Karpas-422 (cell line): Measurements from ENCODE around the gene COL4A2. TPM values are rescaled to one million over a fixed set of nuclear protein-coding genes. Genes with fewer than 3 reads are reported as not detected.

ENCODE experiments used
- DNase-seq: peaks from one replicate; pipeline ENCODE4 v3.0.0-alpha.2; 2015
- H2AFZ ChIP-seq: fragments of 200-600 bp; sonication (generic); 2 replicates; pipeline ENCODE4 v1.6.1; 2014; ENCODE audit warnings: antibody characterized with exemption, low read length, mixed read lengths
- H3K27ac ChIP-seq: fragments of 200-600 bp; sonication (generic); 2 replicates; pipeline ENCODE4 v1.5.1; 2014; ENCODE audit warnings: mild to moderate bottlenecking, low read length, moderate library complexity
- H3K27me3 ChIP-seq: fragments of 200-600 bp; sonication (generic); 2 replicates; pipeline ENCODE4 v1.6.1; 2014; ENCODE audit warnings: low read length, mixed read lengths
- H3K36me3 ChIP-seq: fragments of 200-600 bp; sonication (generic); 2 replicates; pipeline ENCODE4 v1.6.1; 2014; ENCODE audit warnings: low read length, mixed read lengths; ENCODE audit not compliant: insufficient read depth
- H3K4me1 ChIP-seq: fragments of 200-600 bp; sonication (generic); 2 replicates; pipeline ENCODE4 v1.6.1; 2014; ENCODE audit warnings: mild to moderate bottlenecking, low read length, mixed read lengths
- H3K4me2 ChIP-seq: fragments of 200-600 bp; sonication (generic); 2 replicates; pipeline ENCODE4 v1.6.1; 2014; ENCODE audit warnings: low read length, low read depth, mild to moderate bottlenecking; ENCODE audit not compliant: poor library complexity, severe bottlenecking
- H3K4me3 ChIP-seq: fragments of 200-600 bp; sonication (generic); 2 replicates; pipeline ENCODE4 v1.5.1; 2014; ENCODE audit warnings: mild to moderate bottlenecking, antibody characterized with exemption, low read length, mixed read lengths
- H3K79me2 ChIP-seq: fragments of 200-600 bp; sonication (generic); 2 replicates; pipeline ENCODE4 v1.6.1; 2014; ENCODE audit warnings: mild to moderate bottlenecking, low read length, mixed read lengths
- H3K9ac ChIP-seq: fragments of 200-600 bp; sonication (generic); 2 replicates; pipeline ENCODE4 v1.6.0; 2014; ENCODE audit warnings: low read length
- H3K9me2 ChIP-seq: fragments of 200-600 bp; sonication (generic), shearing (Covaris generic); replicated peaks from 2 replicates; pipeline ENCODE4 v1.6.0; 2014; ENCODE audit warnings: mild to moderate bottlenecking, low read length, moderate library complexity; ENCODE audit not compliant: insufficient read depth
- H3K9me3 ChIP-seq: fragments of 300-700, 200-600 bp; sonication (generic); 2 replicates; pipeline ENCODE4 v1.6.1; 2014; ENCODE audit warnings: low read length, mixed read lengths
- H4K20me1 ChIP-seq: fragments of 200-600 bp; sonication (generic); 2 replicates; pipeline ENCODE4 v1.6.1; 2014; ENCODE audit warnings: mild to moderate bottlenecking, antibody characterized with exemption, low read length, low read depth; ENCODE audit not compliant: insufficient read depth
- total RNA-seq: library from RNA; depleted of rRNA; stranded (reverse); fragments of >200 nt; shearing (Covaris generic); gene quantifications from 2 replicates; pipeline ENCODE4 v1.2.3, GENCODE V29; 2014; ENCODE audit warnings: low replicate concordance

The COL4A2 gene
- total RNA-seq, 1 experiment from 2014 or later: not detected

DNA sequence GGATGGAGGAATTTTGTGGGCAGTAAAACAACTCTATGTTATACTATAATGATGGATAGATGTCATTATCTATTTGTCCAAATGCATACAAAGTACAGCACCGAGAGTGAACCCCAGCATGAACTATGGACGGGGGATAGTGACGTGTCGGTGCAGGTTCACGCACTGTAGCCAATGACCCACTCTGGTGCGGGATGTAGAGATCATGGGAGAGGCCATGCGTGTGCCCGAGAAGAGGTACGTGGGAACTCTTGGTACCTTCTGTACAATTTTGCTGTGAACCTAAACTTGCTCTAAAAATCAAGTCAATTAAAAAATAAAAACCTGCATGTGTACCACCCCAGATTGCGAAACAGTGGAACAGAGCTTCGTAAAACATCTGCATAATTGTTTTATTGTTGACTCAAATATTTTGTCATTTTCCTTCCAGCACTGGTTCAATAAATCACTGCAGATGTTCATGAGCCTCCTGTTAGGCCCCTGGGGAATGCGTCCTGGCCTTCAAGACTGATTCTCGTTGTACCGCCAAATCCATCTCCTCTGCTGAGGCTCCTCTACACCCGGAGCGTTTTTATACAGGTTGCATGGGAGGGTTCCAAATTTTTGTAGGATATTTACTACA lies 31.0 kb upstream of the COL4A2 start:
- H3K27me3 ChIP-seq: 0 out of 2 replicates have a peak, but pooled peaks cover 2% of the 10 kb centered on the region
- no peak overlapping the region for H2AFZ ChIP-seq
- no peaks in the 10 kb centered on the region for H3K36me3 ChIP-seq
- no peaks in the 10 kb centered on the region for H3K4me1 ChIP-seq
- no peak overlapping the region for H3K27ac ChIP-seq
- DNase-seq: no peak
- H3K9me2 ChIP-seq: no peaks in the 10 kb centered on the region
- H3K9me3 ChIP-seq: no peaks in the 10 kb centered on the region
- no peak overlapping the region for H3K9ac ChIP-seq
- H3K79me2 ChIP-seq: no peaks in the 10 kb centered on the region
- no peak overlapping the region for H3K4me2 ChIP-seq
- no peak overlapping the region for H3K4me3 ChIP-seq
- H4K20me1 ChIP-seq: no peaks in the 10 kb centered on the region

GRCh38 chr13:110276553-110276950 lies 30.5 kb upstream of the COL4A2 start:
- no peak overlapping the region for H3K27ac ChIP-seq
- no peaks in the 10 kb centered on the region for H3K9me2 ChIP-seq
- H3K9me3 ChIP-seq: no peaks in the 10 kb centered on the region
- no peak overlapping the region for H2AFZ ChIP-seq
- H4K20me1 ChIP-seq: no peaks in the 10 kb centered on the region
- 0 out of 2 replicates have a peak, but pooled peaks cover 3% of the 10 kb centered on the region for H3K27me3 ChIP-seq
- no peaks in the 10 kb centered on the region for H3K79me2 ChIP-seq
- no peaks in the 10 kb centered on the region for H3K36me3 ChIP-seq
- no peak overlapping the region for H3K4me3 ChIP-seq
- no peaks in the 10 kb centered on the region for H3K4me1 ChIP-seq
- H3K9ac ChIP-seq: no peak overlapping the region
- no peak overlapping the region for H3K4me2 ChIP-seq
- no peak for DNase-seq

- H3K4me2 ChIP-seq: no peak overlapping the region
- no peak overlapping the region for H3K4me3 ChIP-seq
- no peak overlapping the region for H2AFZ ChIP-seq
- no peaks in the 10 kb centered on the region for H3K9me2 ChIP-seq
- no peak overlapping the region for H3K9ac ChIP-seq
- H4K20me1 ChIP-seq: no peaks in the 10 kb centered on the region
- H3K36me3 ChIP-seq: no peaks in the 10 kb centered on the region
- no peaks in the 10 kb centered on the region for H3K79me2 ChIP-seq
- H3K27me3 ChIP-seq: 0 out of 2 replicates have a peak, but pooled peaks cover 3% of the 10 kb centered on the region
- no peak for DNase-seq
- H3K27ac ChIP-seq: no peak overlapping the region
- no peaks in the 10 kb centered on the region for H3K4me1 ChIP-seq
- H3K9me3 ChIP-seq: no peaks in the 10 kb centered on the region
Measured at GRCh38 chr13:110277357-110277975, 29.6 kb upstream of the COL4A2 start.

DNA sequence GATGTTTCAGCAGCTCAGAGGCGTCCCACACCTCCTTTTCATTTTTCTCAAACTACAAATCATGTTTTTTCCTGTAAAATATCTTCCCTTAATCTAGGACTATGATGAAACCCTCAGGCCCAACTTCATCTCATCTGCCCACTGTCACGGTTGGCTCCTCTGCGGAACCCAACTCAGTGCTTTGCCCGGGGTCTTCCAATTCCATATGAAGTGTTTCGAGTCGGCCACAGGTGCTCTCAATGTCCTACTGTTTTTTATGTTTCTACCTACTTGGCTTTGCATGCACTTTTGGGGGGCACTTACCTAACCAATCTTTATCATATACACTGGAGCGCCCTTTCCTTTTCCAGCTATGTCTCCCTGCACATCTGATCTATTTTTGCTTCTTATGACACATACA lies 28.2 kb upstream of the COL4A2 start:
- Histone ChIP-seq H2AFZ (no peak overlapping the region), H3K27me3 (0 out of 2 replicates have a peak, but pooled peaks cover 3% of the 10 kb centered on the region), H3K4me2 (no peak overlapping the region), H3K9ac (no peak overlapping the region), H3K4me3 (no peak overlapping the region), H4K20me1 (no peaks in the 10 kb centered on the region), H3K27ac (no peak overlapping the region), H3K36me3 (no peaks in the 10 kb centered on the region), H3K9me3 (no peaks in the 10 kb centered on the region), H3K79me2 (no peaks in the 10 kb centered on the region), H3K4me1 (no peaks in the 10 kb centered on the region), H3K9me2 (no peaks in the 10 kb centered on the region)
- no peak for DNase-seq

- no peaks in the 10 kb centered on the region for H3K9me2 ChIP-seq
- no peak overlapping the region for H3K9ac ChIP-seq
Measured at GRCh38 chr13:110279684-110280083, 27.4 kb upstream of the COL4A2 start.

DNA sequence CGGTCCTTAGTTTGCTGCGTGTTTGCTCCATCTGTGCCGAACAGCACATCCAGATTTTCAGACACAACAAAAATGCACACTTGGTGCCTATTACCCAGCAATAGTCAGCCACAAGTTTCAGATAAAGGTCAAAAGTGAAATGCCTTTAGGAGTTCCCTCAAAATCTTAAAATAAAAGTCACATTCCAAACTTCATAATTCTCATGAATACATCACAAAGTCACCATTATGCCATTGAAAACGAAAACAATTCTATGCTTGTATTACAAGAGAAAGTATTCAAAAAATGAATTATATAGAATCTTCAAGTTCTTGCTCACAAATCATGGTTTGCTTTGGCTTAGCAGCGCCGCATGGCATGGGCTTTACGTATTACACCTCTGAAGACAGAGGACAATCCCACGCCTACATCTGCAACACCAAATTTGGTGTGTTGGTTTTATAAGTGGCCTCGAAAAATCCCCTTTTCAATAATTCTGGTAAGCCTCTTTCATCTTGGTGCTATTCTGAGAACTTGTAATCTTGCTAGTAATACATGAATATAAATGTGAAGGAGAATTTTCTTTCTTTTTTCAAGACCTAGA lies 26.8 kb upstream of the COL4A2 start:
- H2AFZ ChIP-seq: no peak overlapping the region
- no peaks in the 10 kb centered on the region for H3K4me1 ChIP-seq
- no peak overlapping the region for H3K4me3 ChIP-seq
- no peak for DNase-seq
- H3K79me2 ChIP-seq: no peaks in the 10 kb centered on the region
- no peaks in the 10 kb centered on the region for H3K9me3 ChIP-seq
- no peaks in the 10 kb centered on the region for H3K9me2 ChIP-seq
- H4K20me1 ChIP-seq: no peaks in the 10 kb centered on the region
- no peaks in the 10 kb centered on the region for H3K36me3 ChIP-seq
- H3K27ac ChIP-seq: no peak overlapping the region
- no peak overlapping the region for H3K9ac ChIP-seq
- no peak overlapping the region for H3K4me2 ChIP-seq
- H3K27me3 ChIP-seq: 0 out of 2 replicates have a peak, but pooled peaks cover 3% of the 10 kb centered on the region

More at GRCh38 chr13:110279684-110280083, 27.4 kb upstream of the COL4A2 start:
- Histone ChIP-seq H3K27me3 (0 out of 2 replicates have a peak, but pooled peaks cover 3% of the 10 kb centered on the region), H3K4me3 (no peak overlapping the region), H3K79me2 (no peaks in the 10 kb centered on the region), H3K36me3 (no peaks in the 10 kb centered on the region), H4K20me1 (no peaks in the 10 kb centered on the region), H3K27ac (no peak overlapping the region), H2AFZ (no peak overlapping the region), H3K4me1 (no peaks in the 10 kb centered on the region), H3K4me2 (no peak overlapping the region), H3K9me3 (no peaks in the 10 kb centered on the region)
- no peak for DNase-seq

- Histone ChIP-seq H3K9me2 (no peaks in the 10 kb centered on the region), H4K20me1 (no peaks in the 10 kb centered on the region), H3K9ac (no peak overlapping the region), H3K4me3 (no peak overlapping the region), H3K36me3 (no peaks in the 10 kb centered on the region), H3K4me1 (no peaks in the 10 kb centered on the region), H3K4me2 (no peak overlapping the region), H3K27me3 (0 out of 2 replicates have a peak, but pooled peaks cover 3% of the 10 kb centered on the region), H2AFZ (no peak overlapping the region), H3K27ac (no peak overlapping the region), H3K9me3 (no peaks in the 10 kb centered on the region), H3K79me2 (no peaks in the 10 kb centered on the region)
- DNase-seq: no peak
Measured at GRCh38 chr13:110280985-110281688, 25.9 kb upstream of the COL4A2 start.

DNA sequence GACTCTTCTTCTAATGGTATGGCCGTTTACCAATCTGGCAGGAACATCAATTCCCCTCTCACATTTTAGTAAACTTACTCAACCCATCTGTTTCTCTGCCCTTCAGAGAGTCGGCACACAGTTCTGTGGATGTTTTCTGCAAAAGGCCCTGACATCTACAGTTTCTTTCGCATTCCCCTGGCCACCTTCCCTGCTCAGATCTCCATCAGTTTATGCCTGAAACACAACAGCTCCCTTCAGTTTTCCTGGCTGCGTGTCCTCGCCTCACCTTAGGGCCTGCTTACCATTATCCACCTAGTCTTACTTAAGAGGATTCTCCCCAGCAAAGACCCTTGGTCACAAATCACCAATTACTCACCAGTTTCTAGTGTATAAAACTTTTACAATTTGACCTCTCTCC lies 25.3 kb upstream of the COL4A2 start:
- no peaks in the 10 kb centered on the region for H4K20me1 ChIP-seq
- no peak overlapping the region for H3K4me2 ChIP-seq
- H3K9me2 ChIP-seq: no peaks in the 10 kb centered on the region
- H3K4me1 ChIP-seq: no peaks in the 10 kb centered on the region
- no peaks in the 10 kb centered on the region for H3K79me2 ChIP-seq
- H3K27me3 ChIP-seq: 0 out of 2 replicates have a peak, but pooled peaks cover 3% of the 10 kb centered on the region
- H3K36me3 ChIP-seq: no peaks in the 10 kb centered on the region
- H3K4me3 ChIP-seq: no peak overlapping the region
- no peak for DNase-seq
- H3K9me3 ChIP-seq: no peaks in the 10 kb centered on the region
- no peak overlapping the region for H2AFZ ChIP-seq
- no peak overlapping the region for H3K27ac ChIP-seq
- H3K9ac ChIP-seq: no peak overlapping the region
